HL-60 (cell line): Measurements from ENCODE around the gene POLR2H.

Experiments
- CTCF ChIP-seq: IDR thresholded peaks from one replicate; pipeline ENCODE4 v1.5.1; 2011; ENCODE audit warnings: low read length, control low read depth, inconsistent platforms; ENCODE audit not compliant: insufficient read depth
- GABPA ChIP-seq: IDR thresholded peaks from 2 replicates; pipeline ENCODE4 v1.6.1; 2012; ENCODE audit warnings: low read depth
- POLR2AphosphoS5 ChIP-seq: IDR thresholded peaks from 2 replicates; pipeline ENCODE4 v1.6.1; 2012; ENCODE audit warnings: low read depth
- SPI1 ChIP-seq: IDR thresholded peaks from 2 replicates; pipeline ENCODE4 v1.6.1; 2012; ENCODE audit warnings: low read depth, mild to moderate bottlenecking, borderline replicate concordance

GRCh38 chr3:184320104-184320445 is 41.4 kb upstream of the POLR2H start:
- TF ChIP-seq CTCF = no peak
- no peak for TF ChIP-seq POLR2AphosphoS5
- no peak for TF ChIP-seq SPI1
- no peak for TF ChIP-seq GABPA
